Kidney (tissue), 14 donors: ENCODE results near the gene HS2ST1. TPM values are rescaled to one million over a fixed set of nuclear protein-coding genes. Genes with fewer than 3 reads are reported as not detected.

Source experiments
- DNase-seq, 5 donors: peaks; one replicate each; pipeline ENCODE4 v3.0.0-alpha.2; 2013 to 2020
- FAIRE-seq: peaks from 2 replicates; lab custom pipeline; 2012; peaks lifted over from hg19 to GRCh38; lab: Jason Lieb, UNC
- H3K27ac ChIP-seq, 2 donors: one replicate each; pipeline ENCODE4 v1.7.0; 2013; ENCODE audit warnings: low read depth in 2 of 2, low read length in 2 of 2, inconsistent platforms in 1 of 2
- H3K27me3 ChIP-seq: one replicate; pipeline ENCODE4 v1.7.1; 2013; ENCODE audit warnings: low read length, inconsistent platforms; ENCODE audit not compliant: control insufficient read depth, insufficient read depth
- H3K36me3 ChIP-seq, 3 donors: one replicate each; pipeline versions ENCODE4 v1.7.0 to v1.7.1; 2013; ENCODE audit warnings: low read length in 3 of 3, control low read depth in 1 of 3, inconsistent platforms in 1 of 3; ENCODE audit not compliant: insufficient read depth in 3 of 3, control insufficient read depth in 2 of 3
- H3K4me1 ChIP-seq, 3 donors: one replicate each; pipeline versions ENCODE4 v1.7.0 to v1.7.1; 2013; ENCODE audit warnings: low read length in 3 of 3, inconsistent platforms in 1 of 3, low read depth in 1 of 3; ENCODE audit not compliant: control insufficient read depth in 2 of 3, insufficient read depth in 2 of 3
- H3K4me3 ChIP-seq, 3 donors: one replicate each; pipeline versions ENCODE4 v1.7.0 to v1.8.1; 2013; ENCODE audit warnings: low read length in 3 of 3, control low read depth in 1 of 3, inconsistent platforms in 1 of 3
- H3K9ac ChIP-seq, 3 donors: one replicate each; pipeline versions ENCODE4 v1.7.0 to v1.7.1; 2013; ENCODE audit warnings: low read length in 3 of 3, control low read depth in 1 of 3, inconsistent platforms in 1 of 3
- H3K9me3 ChIP-seq, 3 donors: one replicate each; pipeline versions ENCODE4 v1.7.0 to v1.7.1; 2013; ENCODE audit warnings: low read length in 3 of 3, control low read depth in 1 of 3, inconsistent platforms in 1 of 3; ENCODE audit not compliant: control insufficient read depth in 2 of 3, insufficient read depth in 1 of 3
- intact Hi-C: fragments of 100-400 bp; cut with DNase I; formaldehyde crosslinking; loops from one replicate; pipeline ENCODE4 v1.11.1; 2022
- polyA plus RNA-seq: library from polyadenylated mRNA; stranded (reverse); fragments of 350-450 nt; fragmentation: Illumina TruSeq; extraction: RNeasy Lipid Tissue Mini Kit (QIAGEN cat#74804); gene quantifications from one replicate; pipeline ENCODE4 v1.2.3, GENCODE V29; 2014; ENCODE audit warnings: low read depth, low replicate concordance; ENCODE audit not compliant: insufficient read depth
- total RNA-seq: library from RNA; stranded (reverse); fragmentation: NEBNext Ultra II Directional; extraction: Animal tissue kit (Norgen Biotek cat#: 25700); gene quantifications from one replicate; pipeline ENCODE4 v1.2.1, GENCODE V29; 2021
- TF ChIP-seq, protein P1 (sequence below): IDR thresholded peaks from 3 replicates; pipeline ENCODE4 v1.5.1; 2012; ENCODE audit warnings: mild to moderate bottlenecking, moderate library complexity, borderline replicate concordance; ENCODE audit not compliant: insufficient read depth; ENCODE audit errors: extremely low read depth
- donor health status: control.
- donor health status: control.
- donor health status: control.
- donor health status: control.
- donor health status: control.
- donor health status: DM: yes; HTN: yes; CAD: no.
- donor health status: Normal renal cell carcinoma (clear cell type).

Gene HS2ST1
- total and polyA plus RNA-seq, 2 donors from 2014 or later: 10.3 to 27.1 TPM

GRCh38 chr1:87052400-87052799 is 138.0 kb downstream of the HS2ST1 start:
- H3K27me3 ChIP-seq: no peaks in the 10 kb centered on the region
- FAIRE-seq: no peak
- H3K4me1 ChIP-seq: no peaks in the 10 kb centered on the region
- no peak for DNase-seq
- H3K4me3 ChIP-seq: no peak overlapping the region
- H3K9ac ChIP-seq: no peak overlapping the region
- TF ChIP-seq, protein P1, sequence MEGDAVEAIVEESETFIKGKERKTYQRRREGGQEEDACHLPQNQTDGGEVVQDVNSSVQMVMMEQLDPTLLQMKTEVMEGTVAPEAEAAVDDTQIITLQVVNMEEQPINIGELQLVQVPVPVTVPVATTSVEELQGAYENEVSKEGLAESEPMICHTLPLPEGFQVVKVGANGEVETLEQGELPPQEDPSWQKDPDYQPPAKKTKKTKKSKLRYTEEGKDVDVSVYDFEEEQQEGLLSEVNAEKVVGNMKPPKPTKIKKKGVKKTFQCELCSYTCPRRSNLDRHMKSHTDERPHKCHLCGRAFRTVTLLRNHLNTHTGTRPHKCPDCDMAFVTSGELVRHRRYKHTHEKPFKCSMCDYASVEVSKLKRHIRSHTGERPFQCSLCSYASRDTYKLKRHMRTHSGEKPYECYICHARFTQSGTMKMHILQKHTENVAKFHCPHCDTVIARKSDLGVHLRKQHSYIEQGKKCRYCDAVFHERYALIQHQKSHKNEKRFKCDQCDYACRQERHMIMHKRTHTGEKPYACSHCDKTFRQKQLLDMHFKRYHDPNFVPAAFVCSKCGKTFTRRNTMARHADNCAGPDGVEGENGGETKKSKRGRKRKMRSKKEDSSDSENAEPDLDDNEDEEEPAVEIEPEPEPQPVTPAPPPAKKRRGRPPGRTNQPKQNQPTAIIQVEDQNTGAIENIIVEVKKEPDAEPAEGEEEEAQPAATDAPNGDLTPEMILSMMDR: no peak
- intact Hi-C loops: no loop called here
- no peak overlapping the region for H3K27ac ChIP-seq
- no peaks in the 10 kb centered on the region for H3K36me3 ChIP-seq
- peaks cover 0 to 3% (median 0%) of the 10 kb centered on the region in 3 donors for H3K9me3 ChIP-seq

DNA sequence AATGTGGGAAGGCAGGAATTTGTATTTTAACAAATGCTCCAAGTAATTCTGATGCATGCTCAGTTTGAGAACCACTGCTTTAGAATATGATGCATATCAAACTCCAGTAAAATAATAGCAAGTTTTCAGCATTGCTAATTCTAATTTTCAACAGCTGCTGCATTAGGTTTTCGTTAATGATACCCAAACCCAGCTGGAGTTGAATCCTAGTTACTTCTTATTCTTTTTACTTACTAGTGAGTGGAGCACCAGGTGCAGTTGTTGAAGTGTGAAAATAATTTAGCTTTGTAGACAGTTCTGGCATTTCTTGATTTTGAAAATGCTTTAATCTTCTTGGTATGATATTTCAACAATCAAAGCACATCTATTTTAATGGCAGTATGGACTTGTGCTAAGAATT is 138.5 kb downstream of the HS2ST1 start:
- Histone ChIP-seq H3K27ac (no peak overlapping the region), H3K9ac (no peak overlapping the region), H3K4me1 (no peaks in the 10 kb centered on the region), H3K36me3 (no peaks in the 10 kb centered on the region), H3K4me3 (no peak overlapping the region), H3K9me3 (no peaks in the 10 kb centered on the region), H3K27me3 (no peaks in the 10 kb centered on the region)
- TF ChIP-seq, protein P1: no peak
- FAIRE-seq (no peak), DNase-seq (no peak)
- intact Hi-C loops: no loop called here

- Histone ChIP-seq H3K4me3 (no peak overlapping the region), H3K27ac (no peak overlapping the region), H3K36me3 (no peaks in the 10 kb centered on the region), H3K9ac (no peak overlapping the region), H3K9me3 (no peaks in the 10 kb centered on the region), H3K27me3 (no peaks in the 10 kb centered on the region), H3K4me1 (no peaks in the 10 kb centered on the region)
- DNase-seq: no peak
- intact Hi-C loops: no loop called here
- no peak for FAIRE-seq
- TF ChIP-seq, protein P1: no peak
Measured at GRCh38 chr1:87053446-87053845, 139.0 kb downstream of the HS2ST1 start.

DNA sequence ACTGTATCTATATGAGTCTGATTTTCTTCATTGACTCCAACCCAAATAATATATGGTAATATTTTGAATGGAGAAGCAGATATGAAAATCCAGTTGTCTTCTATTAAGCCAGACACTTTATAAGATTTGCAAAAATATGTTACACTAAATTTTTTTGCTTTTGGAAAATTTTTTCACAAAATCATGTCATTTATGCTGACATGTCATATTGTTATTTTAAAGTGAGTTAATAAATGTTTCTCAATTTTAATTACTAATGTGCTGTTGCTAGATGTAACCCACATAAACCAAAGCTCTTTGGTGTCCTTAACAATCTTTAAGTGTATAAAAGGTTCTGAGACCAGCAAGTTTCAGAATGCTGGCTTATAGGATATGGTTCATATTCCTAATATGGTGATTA is 142.5 kb downstream of the HS2ST1 start:
- intact Hi-C loops: no loop called here
- H3K9me3 ChIP-seq: no peaks in the 10 kb centered on the region
- no peaks in the 10 kb centered on the region for H3K4me1 ChIP-seq
- no peak overlapping the region for H3K27ac ChIP-seq
- DNase-seq: no peak
- H3K27me3 ChIP-seq: no peaks in the 10 kb centered on the region
- no peak overlapping the region for H3K9ac ChIP-seq
- no peaks in the 10 kb centered on the region for H3K36me3 ChIP-seq
- no peak for FAIRE-seq
- no peak overlapping the region for H3K4me3 ChIP-seq
- TF ChIP-seq, protein P1: no peak
